A549 (cell line): ENCODE results near the gene MAGIX. TPM values are rescaled to one million over a fixed set of nuclear protein-coding genes. Genes with fewer than 3 reads are reported as not detected.

Experiments
- ATAC-seq, 2 experiments: fragments of 200-7000 bp in 1 of 2; fragments of >200 bp in 1 of 2; cut with Nextera tagmentation in 1 of 2; cut with Tn5 transposase in 1 of 2; 3 replicates each; pipeline versions ENCODE4 v1.8.0 to v1.9.1; 2018 to 2020; ENCODE audit warnings: mild to moderate bottlenecking in 1 of 2, moderate library complexity in 1 of 2
- CTCF ChIA-PET: fragments of 300-600 bp; sonication (Branson Sonifier 250); formaldehyde crosslinking; extraction: SDS; loops from one replicate; lab custom pipeline; 2021; ENCODE audit warnings: antibody characterized with exemption, inconsistent platforms; lab: Yijun Ruan, JAX
- POLR2A ChIA-PET: fragments of 350-600 bp; formaldehyde crosslinking; extraction: SDS; loops from one replicate; lab custom pipeline; 2021; ENCODE audit warnings: antibody characterized with exemption, inconsistent platforms; lab: Yijun Ruan, JAX
- DNase-seq, 2 experiments: peaks; one replicate each; pipeline versions ENCODE4 v3.0.0 to v3.0.0-alpha.2; 2011 to 2016; ENCODE audit warnings: low read depth in 1 of 2, low spot score in 1 of 2
- FAIRE-seq: peaks from 2 replicates; lab custom pipeline; 2011; peaks lifted over from hg19 to GRCh38; lab: Jason Lieb, UNC
- H3K27ac ChIP-seq, 2 experiments: fragments of >200 bp; sonication (Bioruptor Twin); formaldehyde crosslinking; 3 replicates each; pipeline ENCODE4 v1.5.1; 2016 to 2017
- H3K4me1 ChIP-seq: fragments of >200 bp; sonication (Bioruptor Twin); formaldehyde crosslinking; 3 replicates; pipeline ENCODE4 v1.6.1; 2016
- H3K4me2 ChIP-seq: fragments of >200 bp; sonication (Bioruptor Twin); formaldehyde crosslinking; 3 replicates; pipeline ENCODE4 v1.6.1; 2016
- H3K4me3 ChIP-seq: fragments of >200 bp; sonication (Bioruptor Twin); formaldehyde crosslinking; 3 replicates; pipeline ENCODE4 v1.5.1; 2016
- H3K9me3 ChIP-seq: fragments of >200 bp; sonication (Bioruptor Twin); formaldehyde crosslinking; 3 replicates; pipeline ENCODE4 v1.6.1; 2016
- CBX2 ChIP-seq: fragments of 200-600 bp; sonication (generic); IDR thresholded peaks from 2 replicates; pipeline ENCODE4 v1.6.1; 2016; ENCODE audit warnings: low read depth, mild to moderate bottlenecking, borderline replicate concordance
- CHD2 ChIP-seq: fragments of 150-350 bp; IDR thresholded peaks from 2 replicates; pipeline ENCODE4 v1.6.1; 2014; ENCODE audit warnings: low read length; ENCODE audit not compliant: partially characterized antibody
- EHF ChIP-seq: fragments of 250-450 bp; sonication (Bioruptor Pico); IDR thresholded peaks from 2 replicates; pipeline ENCODE4 v1.5.0; 2020; ENCODE audit warnings: mild to moderate bottlenecking
- EHMT2 ChIP-seq: fragments of 200-600 bp; sonication (generic); IDR thresholded peaks from 2 replicates; pipeline ENCODE4 v1.6.1; 2016; ENCODE audit warnings: antibody characterized with exemption, low read depth, mild to moderate bottlenecking, moderate library complexity
- FOSL2 ChIP-seq, 2 experiments: fragments of 450-650 bp in 1 of 2; fragments of >200 bp in 1 of 2; sonication (Bioruptor Twin) in 1 of 2; formaldehyde crosslinking; IDR thresholded peaks; 2 replicates each; pipeline versions ENCODE4 v1.5.0 to v1.6.1; 2016 to 2020; ENCODE audit warnings: mild to moderate bottlenecking in 1 of 2, moderate library complexity in 1 of 2
- HEYL ChIP-seq: fragments of 250-450 bp; sonication (Bioruptor Pico); IDR thresholded peaks from 2 replicates; pipeline ENCODE4 v1.8.0; 2021; ENCODE audit warnings: mild to moderate bottlenecking, moderate library complexity
- HOXB5 ChIP-seq: fragments of 250-450 bp; sonication (Bioruptor Pico); IDR thresholded peaks from 2 replicates; pipeline ENCODE4 v1.5.0; 2020; ENCODE audit warnings: mild to moderate bottlenecking, moderate library complexity
- JUN ChIP-seq, 2 experiments: fragments of >200 bp; sonication (Bioruptor Twin); formaldehyde crosslinking; IDR thresholded peaks; 2 replicates in 1 of 2; 3 replicates in 1 of 2; pipeline ENCODE4 v1.6.1; 2016 to 2017
- JUNB ChIP-seq: fragments of >200 bp; sonication (Bioruptor Twin); formaldehyde crosslinking; IDR thresholded peaks from 2 replicates; pipeline ENCODE4 v1.6.1; 2016
- KDM5A ChIP-seq: fragments of 200-600 bp; sonication (generic); IDR thresholded peaks from 2 replicates; pipeline ENCODE4 v1.6.1; 2016; ENCODE audit warnings: antibody characterized with exemption, mild to moderate bottlenecking
- MAZ ChIP-seq: fragments of 150-350 bp; IDR thresholded peaks from 2 replicates; pipeline ENCODE4 v1.6.1; 2014; ENCODE audit warnings: antibody characterized with exemption, low read depth, low read length, borderline replicate concordance
- MYC ChIP-seq: IDR thresholded peaks from 2 replicates; pipeline ENCODE4 v1.6.1; 2012; ENCODE audit warnings: mild to moderate bottlenecking, inconsistent platforms, low read length, improper control_type of control experiment, borderline replicate concordance
- NR3C1 ChIP-seq: fragments of >200 bp; sonication (Bioruptor Twin); formaldehyde crosslinking; IDR thresholded peaks from 3 replicates; pipeline ENCODE4 v1.6.1; 2017
- RAD21 ChIP-seq, 2 experiments: fragments of >200 bp in 1 of 2; sonication (Bioruptor Twin) in 1 of 2; formaldehyde crosslinking in 1 of 2; IDR thresholded peaks in 1 of 2; conservative IDR thresholded peaks in 1 of 2; 2 replicates in 1 of 2; 3 replicates in 1 of 2; pipeline ENCODE4 v1.6.1; 2012 to 2018; ENCODE audit warnings: inconsistent platforms in 1 of 2
- RCOR1 ChIP-seq: fragments of 150-350 bp; IDR thresholded peaks from 2 replicates; pipeline ENCODE4 v1.6.1; 2014; ENCODE audit warnings: antibody characterized with exemption, low read length, low read depth
- TP53 ChIP-seq: fragments of 250-450 bp; sonication (Bioruptor Pico); IDR thresholded peaks from 2 replicates; pipeline ENCODE4 v1.5.0; 2021; ENCODE audit warnings: mild to moderate bottlenecking, moderate library complexity
- ZC3H11A ChIP-seq: fragments of 450-650 bp; IDR thresholded peaks from 2 replicates; pipeline ENCODE4 v1.6.1; 2014; ENCODE audit warnings: antibody characterized with exemption, mild to moderate bottlenecking
- ZSCAN20 ChIP-seq: fragments of 250-450 bp; sonication (Bioruptor Pico); IDR thresholded peaks from 2 replicates; pipeline ENCODE4 v1.8.0; 2022; ENCODE audit warnings: mild to moderate bottlenecking, moderate library complexity
- WGBS: methylation state at CpG from one replicate; pipeline ENCODE4 v1.1.6; 2017; ENCODE audit errors: missing lambda C conversion rate; 5-methylcytosine and 5-hydroxymethylcytosine counted together
- polyA plus RNA-seq, 4 experiments: library from polyadenylated mRNA; depleted of rRNA in 3 of 4; stranded (reverse); fragments of >200 nt; fragmentation: RNase III in 1 of 4; extraction: RNeasy Plus Mini Kit Qiagen cat#74134 plus additional on column Dnase treatment in 1 of 4; gene quantifications; 2 replicates in 3 of 4; 3 replicates in 1 of 4; pipeline ENCODE4 v1.2.3, GENCODE V29; 2011 to 2017
- TF ChIP-seq, protein P1 (sequence below): fragments of 150-350 bp; IDR thresholded peaks from 2 replicates; pipeline ENCODE4 v1.6.1; 2014; ENCODE audit warnings: low read depth, mild to moderate bottlenecking, low read length
- TF ChIP-seq, protein P2 (sequence below): fragments of 250-450 bp; sonication (Bioruptor Pico); IDR thresholded peaks from 2 replicates; pipeline ENCODE4 v1.5.0; 2021; ENCODE audit warnings: mild to moderate bottlenecking, moderate library complexity, borderline replicate concordance
- TF ChIP-seq, protein P3 (sequence below): IDR thresholded peaks from 2 replicates; pipeline ENCODE4 v1.6.1; 2012; ENCODE audit warnings: low read depth, borderline replicate concordance
- TF ChIP-seq, protein P4 (sequence below): IDR thresholded peaks from 2 replicates; pipeline ENCODE4 v1.6.1; 2012
- TF ChIP-seq, protein P5 (sequence below): fragments of 250-450 bp; sonication (Bioruptor Pico); IDR thresholded peaks from 2 replicates; pipeline ENCODE4 v1.5.0; 2020; ENCODE audit warnings: low read depth, mild to moderate bottlenecking, moderate library complexity

Gene MAGIX
- polyA plus RNA-seq, 2 of the 4 experiments (the other 2 are of a cell fraction): 1.1 to 2.2 TPM

DNA sequence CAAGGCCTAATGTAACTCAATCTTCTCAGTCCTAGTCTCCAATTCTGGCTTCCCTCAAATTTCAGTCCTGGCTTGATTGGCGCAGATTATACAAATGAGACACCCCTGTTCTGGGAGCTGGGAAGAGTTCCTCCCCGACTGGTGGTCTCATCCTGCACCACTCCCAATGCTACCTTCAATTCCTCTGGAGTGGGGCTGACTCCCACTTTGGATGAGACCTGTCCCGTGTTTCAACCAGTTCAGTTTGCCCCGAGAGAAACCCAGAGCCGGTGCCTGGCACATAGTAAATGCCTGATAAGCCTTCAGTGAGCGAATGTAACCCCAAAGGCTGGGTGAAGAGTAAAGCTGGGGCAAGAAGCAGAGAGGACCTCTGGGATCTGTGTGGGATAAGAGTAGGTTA is 41.5 kb downstream of the MAGIX start:
- Histone ChIP-seq H3K27ac (no peak overlapping the region), H3K4me3 (no peak overlapping the region), H3K4me1 (peaks cover 5% of the 10 kb centered on the region; the same call in 1 of the 3 replicates), H3K4me2 (no peak overlapping the region), H3K9me3 (no peaks in the 10 kb centered on the region)
- ChIA-PET CTCF (interaction anchor here (0.6 kb wide), 1 partner anchor 9 kb away, joined by 3 read pairs; no protein-coding TSS in a partner anchor), POLR2A (no interaction called here)
- 71% methylated on average over 6 of the region's 6 CpGs for WGBS
- TF ChIP-seq FOSL2 (IDR thresholded peaks at IDR 0.05) (no peak), FOSL2 (CRISPR knock-in tag; IDR thresholded peaks at IDR 0.05) (no peak), NR3C1 (no peak), HOXB5 (CRISPR knock-in tag) (no peak), CBX2 (no peak), KDM5A (no peak), MYC (no peak), TP53 (CRISPR knock-in tag) (no peak), MAZ (no peak), EHF (no peak), ZC3H11A (no peak), EHMT2 (no peak), ZSCAN20 (CRISPR knock-in tag) (no peak), HEYL (no peak), RAD21 (conservative IDR thresholded peaks at IDR 0.05 in 1 of 2, IDR thresholded peaks at IDR 0.05 in 1 of 2) (no peak), RCOR1 (no peak)
- TF ChIP-seq, protein P1, sequence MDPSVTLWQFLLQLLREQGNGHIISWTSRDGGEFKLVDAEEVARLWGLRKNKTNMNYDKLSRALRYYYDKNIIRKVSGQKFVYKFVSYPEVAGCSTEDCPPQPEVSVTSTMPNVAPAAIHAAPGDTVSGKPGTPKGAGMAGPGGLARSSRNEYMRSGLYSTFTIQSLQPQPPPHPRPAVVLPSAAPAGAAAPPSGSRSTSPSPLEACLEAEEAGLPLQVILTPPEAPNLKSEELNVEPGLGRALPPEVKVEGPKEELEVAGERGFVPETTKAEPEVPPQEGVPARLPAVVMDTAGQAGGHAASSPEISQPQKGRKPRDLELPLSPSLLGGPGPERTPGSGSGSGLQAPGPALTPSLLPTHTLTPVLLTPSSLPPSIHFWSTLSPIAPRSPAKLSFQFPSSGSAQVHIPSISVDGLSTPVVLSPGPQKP: no peak
- TF ChIP-seq, protein P2, sequence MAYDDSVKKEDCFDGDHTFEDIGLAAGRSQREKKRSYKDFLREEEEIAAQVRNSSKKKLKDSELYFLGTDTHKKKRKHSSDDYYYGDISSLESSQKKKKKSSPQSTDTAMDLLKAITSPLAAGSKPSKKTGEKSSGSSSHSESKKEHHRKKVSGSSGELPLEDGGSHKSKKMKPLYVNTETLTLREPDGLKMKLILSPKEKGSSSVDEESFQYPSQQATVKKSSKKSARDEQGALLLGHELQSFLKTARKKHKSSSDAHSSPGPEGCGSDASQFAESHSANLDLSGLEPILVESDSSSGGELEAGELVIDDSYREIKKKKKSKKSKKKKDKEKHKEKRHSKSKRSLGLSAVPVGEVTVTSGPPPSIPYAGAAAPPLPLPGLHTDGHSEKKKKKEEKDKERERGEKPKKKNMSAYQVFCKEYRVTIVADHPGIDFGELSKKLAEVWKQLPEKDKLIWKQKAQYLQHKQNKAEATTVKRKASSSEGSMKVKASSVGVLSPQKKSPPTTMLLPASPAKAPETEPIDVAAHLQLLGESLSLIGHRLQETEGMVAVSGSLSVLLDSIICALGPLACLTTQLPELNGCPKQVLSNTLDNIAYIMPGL (CRISPR knock-in tag): no peak
- TF ChIP-seq, protein P3, sequence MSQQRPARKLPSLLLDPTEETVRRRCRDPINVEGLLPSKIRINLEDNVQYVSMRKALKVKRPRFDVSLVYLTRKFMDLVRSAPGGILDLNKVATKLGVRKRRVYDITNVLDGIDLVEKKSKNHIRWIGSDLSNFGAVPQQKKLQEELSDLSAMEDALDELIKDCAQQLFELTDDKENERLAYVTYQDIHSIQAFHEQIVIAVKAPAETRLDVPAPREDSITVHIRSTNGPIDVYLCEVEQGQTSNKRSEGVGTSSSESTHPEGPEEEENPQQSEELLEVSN: no peak
- FAIRE-seq (no peak), ATAC-seq (no peak), DNase-seq (no peak)

DNA sequence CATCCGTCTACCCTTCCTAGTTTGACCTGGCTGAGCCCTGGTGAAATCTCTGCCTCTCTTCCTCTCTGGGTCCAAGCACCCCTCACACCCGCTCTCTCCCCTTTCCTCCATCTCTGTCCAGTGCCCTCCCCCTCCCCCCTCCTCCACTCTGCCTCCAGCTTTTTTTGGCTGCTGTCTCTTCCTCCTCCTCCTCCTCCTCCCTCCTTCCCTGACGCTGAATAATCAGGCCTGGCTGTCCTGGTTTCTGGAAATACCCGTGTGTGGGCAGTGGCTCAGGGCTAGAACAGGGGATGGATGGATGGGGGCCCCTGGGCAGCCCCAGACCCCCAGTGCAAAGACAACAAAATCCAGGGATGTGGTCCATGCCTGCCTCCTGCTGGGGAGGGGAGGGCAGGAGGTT is 42.2 kb downstream of the MAGIX start:
- CTCF ChIA-PET: interaction anchor here (0.6 kb wide), 1 partner anchor 10 kb away, joined by 3 read pairs; no protein-coding TSS in a partner anchor
- no peaks in the 10 kb centered on the region for H3K9me3 ChIP-seq
- TF ChIP-seq CHD2: no peak
- TF ChIP-seq CBX2: no peak
- TF ChIP-seq, protein P3: no peak
- TF ChIP-seq, protein P4, sequence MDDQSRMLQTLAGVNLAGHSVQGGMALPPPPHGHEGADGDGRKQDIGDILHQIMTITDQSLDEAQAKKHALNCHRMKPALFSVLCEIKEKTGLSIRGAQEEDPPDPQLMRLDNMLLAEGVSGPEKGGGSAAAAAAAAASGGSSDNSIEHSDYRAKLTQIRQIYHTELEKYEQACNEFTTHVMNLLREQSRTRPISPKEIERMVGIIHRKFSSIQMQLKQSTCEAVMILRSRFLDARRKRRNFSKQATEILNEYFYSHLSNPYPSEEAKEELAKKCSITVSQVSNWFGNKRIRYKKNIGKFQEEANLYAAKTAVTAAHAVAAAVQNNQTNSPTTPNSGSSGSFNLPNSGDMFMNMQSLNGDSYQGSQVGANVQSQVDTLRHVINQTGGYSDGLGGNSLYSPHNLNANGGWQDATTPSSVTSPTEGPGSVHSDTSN: no peak
- TF ChIP-seq RCOR1: no peak
- no peak for TF ChIP-seq MAZ
- no peak for TF ChIP-seq JUN (IDR thresholded peaks at IDR 0.05)
- no peak for TF ChIP-seq EHMT2
- TF ChIP-seq, protein P5, sequence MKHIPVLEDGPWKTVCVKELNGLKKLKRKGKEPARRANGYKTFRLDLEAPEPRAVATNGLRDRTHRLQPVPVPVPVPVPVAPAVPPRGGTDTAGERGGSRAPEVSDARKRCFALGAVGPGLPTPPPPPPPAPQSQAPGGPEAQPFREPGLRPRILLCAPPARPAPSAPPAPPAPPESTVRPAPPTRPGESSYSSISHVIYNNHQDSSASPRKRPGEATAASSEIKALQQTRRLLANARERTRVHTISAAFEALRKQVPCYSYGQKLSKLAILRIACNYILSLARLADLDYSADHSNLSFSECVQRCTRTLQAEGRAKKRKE (CRISPR knock-in tag): no peak
- no peak for TF ChIP-seq NR3C1
- no peak for TF ChIP-seq FOSL2 (IDR thresholded peaks at IDR 0.05)
- no peak for TF ChIP-seq FOSL2 (CRISPR knock-in tag; IDR thresholded peaks at IDR 0.05)
- no peak for TF ChIP-seq JUNB
- FAIRE-seq (no peak), ATAC-seq (no peak), DNase-seq (no peak)
- WGBS: 88% methylated on average over 2 of the region's 4 CpGs
- H3K4me1 ChIP-seq: peaks cover under 1% of the 10 kb centered on the region; the same call in 1 of the 3 replicates
- H3K4me2 ChIP-seq: no peak overlapping the region
- no peak overlapping the region for H3K27ac ChIP-seq
- no peak overlapping the region for H3K4me3 ChIP-seq
- POLR2A ChIA-PET: no interaction called here
